Naive thymus-derived CD8-positive, alpha-beta T cell (primary cell): Measurements from ENCODE around the gene CTXND1. TPM values are rescaled to one million over a fixed set of nuclear protein-coding genes. Genes with fewer than 3 reads are reported as not detected.

ENCODE experiments used
- ATAC-seq, 2 donors: fragments of 150-1000 bp; cut with Tn5 transposase in 1 of 2; sonication (Bioruptor Pico), chemical (Tn5 transposase) in 1 of 2; 1 replicate in 1 of 2; 2 replicates in 1 of 2; pipeline ENCODE4 v1.10.0; 2021; ENCODE audit warnings: mild to moderate bottlenecking in 2 of 2, moderate library complexity in 2 of 2
- POLR2A ChIA-PET: fragments of 350-600 bp; sonication (Branson Sonifier 250); formaldehyde crosslinking; loops from one replicate; lab custom pipeline; 2021; ENCODE audit warnings: antibody characterized with exemption; lab: Charles Lee
- DNase-seq, 10 donors: peaks; one replicate each; pipeline versions ENCODE4 v3.0.0 to v3.0.0-alpha.2; 2020 to 2022
- H3K27ac Mint-ChIP-seq, 10 donors: one replicate each; pipeline ENCODE4 v1.8.0; 2020 to 2022; ENCODE audit warnings: mild to moderate bottlenecking in 10 of 10, mixed read lengths in 10 of 10, moderate library complexity in 4 of 10, inconsistent platforms in 1 of 10
- H3K27me3 Mint-ChIP-seq, 5 donors: one replicate each; pipeline ENCODE4 v1.8.0; 2021 to 2022; ENCODE audit warnings: mixed read lengths in 5 of 5
- H3K36me3 Mint-ChIP-seq, 3 donors: one replicate each; pipeline ENCODE4 v1.8.0; 2020 to 2022; ENCODE audit warnings: mixed read lengths in 3 of 3, mild to moderate bottlenecking in 2 of 3, inconsistent platforms in 1 of 3
- H3K4me1 Mint-ChIP-seq, 4 donors: one replicate each; pipeline ENCODE4 v1.8.0; 2021 to 2022; ENCODE audit warnings: mixed read lengths in 4 of 4
- H3K4me3 Mint-ChIP-seq, 10 donors: one replicate each; pipeline ENCODE4 v1.8.0; 2020 to 2022; ENCODE audit warnings: mild to moderate bottlenecking in 10 of 10, mixed read lengths in 10 of 10, moderate library complexity in 6 of 10, inconsistent platforms in 1 of 10
- H3K9me3 Mint-ChIP-seq, 9 donors: one replicate each; pipeline ENCODE4 v1.8.0; 2020 to 2022; ENCODE audit warnings: mixed read lengths in 9 of 9, mild to moderate bottlenecking in 3 of 9, inconsistent platforms in 1 of 9, moderate library complexity in 1 of 9
- polyA plus RNA-seq, 3 donors: library from polyadenylated mRNA; unstranded; fragments of 300-500 nt; fragmentation: Illumina TruSeq; gene quantifications; one replicate each; pipeline ENCODE4 v1.2.3, GENCODE V29; 2021
- total RNA-seq, 8 experiments: library from RNA in 2 of 8; stranded (reverse) in 2 of 8; gene quantifications; one replicate each; pipeline ENCODE4 v1.2.3 and lab custom pipeline; 2021 to 2026

Gene CTXND1
- total and polyA plus RNA-seq, 5 experiments from 2014 or later, result not detected

DNA sequence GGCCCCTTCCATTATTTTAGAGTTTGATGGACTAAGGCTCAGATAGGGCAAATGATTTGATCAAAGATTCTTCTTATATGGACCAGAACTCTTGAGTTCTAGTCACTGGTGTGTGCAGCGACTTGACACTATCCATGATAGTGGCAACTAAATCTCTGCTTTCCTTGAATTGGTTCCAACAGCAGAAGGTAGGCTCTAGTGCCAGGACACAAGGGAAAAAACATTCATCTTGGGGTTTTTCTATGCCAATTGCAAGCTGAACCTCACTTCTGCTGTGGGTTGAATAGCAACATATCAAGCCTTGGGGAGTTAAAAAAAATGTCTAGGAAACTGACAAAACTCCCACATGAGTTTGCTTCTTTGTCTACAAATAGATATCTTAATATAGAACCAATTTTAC lies 35.1 kb downstream of the CTXND1 start:
- no peaks in the 10 kb centered on the region for H3K4me1 Mint-ChIP-seq
- POLR2A ChIA-PET, result no interaction called here
- H3K36me3 Mint-ChIP-seq, result no peaks in the 10 kb centered on the region
- H3K27ac Mint-ChIP-seq, result no peak overlapping the region
- H3K4me3 Mint-ChIP-seq, result no peak overlapping the region
- peaks cover 9 to 31% (median 15%) of the 10 kb centered on the region in 5 donors for H3K27me3 Mint-ChIP-seq
- ATAC-seq (no peak), DNase-seq (no peak)
- no peaks in the 10 kb centered on the region for H3K9me3 Mint-ChIP-seq

DNA sequence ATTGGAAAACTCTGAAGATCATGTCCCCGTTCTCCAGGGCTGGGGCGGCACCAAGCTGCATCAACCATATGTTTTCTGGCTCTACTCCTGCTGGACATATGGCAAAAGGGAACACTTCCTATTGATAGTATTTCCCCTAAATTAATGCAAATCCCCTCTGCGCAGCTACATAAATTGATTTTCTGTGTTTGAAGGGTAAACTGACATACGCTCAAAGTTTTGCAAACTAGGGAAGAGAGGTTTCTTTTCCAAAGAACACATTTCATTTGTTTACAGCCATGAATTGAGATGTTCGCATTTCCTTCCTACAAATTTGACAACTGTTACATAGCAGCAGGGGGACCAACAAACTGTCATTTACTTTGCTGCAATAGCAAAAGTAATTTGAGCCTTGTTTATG lies 35.9 kb downstream of the CTXND1 start:
- peaks cover 9 to 31% (median 15%) of the 10 kb centered on the region in 5 donors for H3K27me3 Mint-ChIP-seq
- H3K9me3 Mint-ChIP-seq, result no peaks in the 10 kb centered on the region
- DNase-seq (no peak), ATAC-seq (no peak)
- no peaks in the 10 kb centered on the region for H3K36me3 Mint-ChIP-seq
- H3K4me1 Mint-ChIP-seq, result no peaks in the 10 kb centered on the region
- POLR2A ChIA-PET, result no interaction called here
- H3K27ac Mint-ChIP-seq, result peak overlapping the region in 1 of 10 donors; percentile 11
- no peak overlapping the region for H3K4me3 Mint-ChIP-seq

- no peaks in the 10 kb centered on the region for H3K4me1 Mint-ChIP-seq
- peaks cover 13 to 32% (median 17%) of the 10 kb centered on the region in 5 donors for H3K27me3 Mint-ChIP-seq
- no peaks in the 10 kb centered on the region for H3K9me3 Mint-ChIP-seq
- DNase-seq (no peak), ATAC-seq (no peak)
- no peak overlapping the region for H3K4me3 Mint-ChIP-seq
- no peak overlapping the region for H3K27ac Mint-ChIP-seq
- POLR2A ChIA-PET, result no interaction called here
- no peaks in the 10 kb centered on the region for H3K36me3 Mint-ChIP-seq
These were observed 37.1 kb downstream of the CTXND1 start for GRCh38 chr15:80214910-80215309.

GRCh38 chr15:80211976-80212375 lies 40.0 kb downstream of the CTXND1 start:
- H3K4me3 Mint-ChIP-seq, result no peak overlapping the region
- peaks cover 15 to 38% (median 26%) of the 10 kb centered on the region in 5 donors for H3K27me3 Mint-ChIP-seq
- no peaks in the 10 kb centered on the region for H3K4me1 Mint-ChIP-seq
- POLR2A ChIA-PET, result no interaction called here
- no peak for DNase-seq
- no peaks in the 10 kb centered on the region for H3K36me3 Mint-ChIP-seq
- ATAC-seq, result no peak
- peak overlapping the region in 1 of 10 donors; percentile 14 for H3K27ac Mint-ChIP-seq
- no peaks in the 10 kb centered on the region for H3K9me3 Mint-ChIP-seq

GRCh38 chr15:80210611-80211573 lies 41.1 kb downstream of the CTXND1 start:
- POLR2A ChIA-PET, result no interaction called here
- no peaks in the 10 kb centered on the region for H3K9me3 Mint-ChIP-seq
- no peaks in the 10 kb centered on the region for H3K4me1 Mint-ChIP-seq
- peaks cover 14 to 49% (median 27%) of the 10 kb centered on the region in 5 donors for H3K27me3 Mint-ChIP-seq
- no peak overlapping the region for H3K4me3 Mint-ChIP-seq
- DNase-seq (no peak), ATAC-seq (no peak)
- no peaks in the 10 kb centered on the region for H3K36me3 Mint-ChIP-seq
- H3K27ac Mint-ChIP-seq, result no peak overlapping the region

- ATAC-seq, result no peak
- POLR2A ChIA-PET, result no interaction called here
- Mint-ChIP-seq H3K4me3 (no peak overlapping the region), H3K27me3 (peaks cover 13 to 55% (median 23%) of the 10 kb centered on the region in 5 donors), H3K36me3 (no peaks in the 10 kb centered on the region), H3K4me1 (no peaks in the 10 kb centered on the region), H3K9me3 (no peaks in the 10 kb centered on the region), H3K27ac (no peak overlapping the region)
- DNase-seq, result no peak
These were observed 43.0 kb downstream of the CTXND1 start for GRCh38 chr15:80208758-80209734.

- Mint-ChIP-seq H3K27me3 (peaks cover 8 to 52% (median 16%) of the 10 kb centered on the region in 5 donors), H3K36me3 (no peaks in the 10 kb centered on the region), H3K9me3 (no peaks in the 10 kb centered on the region), H3K4me1 (no peaks in the 10 kb centered on the region), H3K4me3 (no peak overlapping the region), H3K27ac (no peak overlapping the region)
- ATAC-seq, result no peak
- DNase-seq, result no peak
- POLR2A ChIA-PET, result no interaction called here
These were observed 44.1 kb downstream of the CTXND1 start for GRCh38 chr15:80207887-80208286.

DNA sequence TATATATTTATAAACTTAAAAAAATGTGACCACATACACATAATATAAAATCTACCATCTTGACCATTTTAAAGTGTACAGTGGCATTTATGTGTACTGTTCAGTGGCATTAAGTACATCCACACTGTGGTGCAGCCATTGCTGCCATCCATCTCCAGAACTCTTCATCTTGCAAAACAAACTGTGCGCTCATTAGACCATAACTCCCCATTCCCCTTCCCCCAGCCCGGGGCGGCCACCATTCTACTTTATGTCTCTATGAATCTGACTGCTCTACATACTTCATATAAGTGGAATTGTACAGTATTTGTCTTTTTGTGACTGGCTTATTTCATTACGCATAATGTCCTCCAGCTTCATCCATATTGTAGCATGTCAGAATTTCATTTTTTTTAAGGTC lies 47.8 kb downstream of the CTXND1 start:
- Mint-ChIP-seq H3K9me3 (no peaks in the 10 kb centered on the region), H3K27ac (no peak overlapping the region), H3K4me1 (no peaks in the 10 kb centered on the region), H3K27me3 (peaks cover 13 to 52% (median 17%) of the 10 kb centered on the region in 5 donors), H3K4me3 (no peak overlapping the region), H3K36me3 (no peaks in the 10 kb centered on the region)
- POLR2A ChIA-PET, result no interaction called here
- DNase-seq (no peak), ATAC-seq (no peak)

DNA sequence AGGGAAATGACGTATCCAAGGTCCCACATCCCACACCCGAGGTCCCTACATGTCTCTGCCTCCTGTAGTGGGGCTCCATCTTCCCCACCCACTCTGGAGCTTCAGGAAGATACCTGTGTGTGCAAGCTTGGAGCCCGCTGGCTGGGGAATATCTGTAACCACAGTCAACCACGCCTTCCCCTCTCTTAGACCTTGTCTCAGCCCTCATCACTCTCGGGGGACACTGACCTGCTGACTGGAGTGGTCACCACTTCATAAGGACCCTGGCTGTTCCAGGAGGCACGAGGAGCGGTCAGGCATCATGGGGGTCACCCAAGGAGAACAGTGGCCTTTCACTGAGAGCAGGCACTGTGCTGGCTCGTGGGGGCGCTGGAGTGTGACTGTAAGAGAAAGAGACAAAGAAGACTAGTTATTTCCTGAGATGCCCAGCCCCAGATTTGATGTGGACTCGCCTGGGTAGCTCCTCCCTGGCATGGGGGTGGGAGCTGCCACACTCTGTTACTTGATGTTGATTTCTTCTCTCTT lies 48.6 kb downstream of the CTXND1 start:
- Mint-ChIP-seq H3K4me3 (no peak overlapping the region), H3K9me3 (no peaks in the 10 kb centered on the region), H3K27me3 (peaks cover 13 to 57% (median 18%) of the 10 kb centered on the region in 5 donors), H3K4me1 (no peaks in the 10 kb centered on the region), H3K27ac (no peak overlapping the region), H3K36me3 (no peaks in the 10 kb centered on the region)
- DNase-seq, result no peak
- POLR2A ChIA-PET, result no interaction called here
- ATAC-seq, result no peak

- no peak overlapping the region for H3K4me3 Mint-ChIP-seq
- no peak for ATAC-seq
- H3K9me3 Mint-ChIP-seq, result no peaks in the 10 kb centered on the region
- no peak overlapping the region for H3K27ac Mint-ChIP-seq
- no peaks in the 10 kb centered on the region for H3K36me3 Mint-ChIP-seq
- DNase-seq, result no peak
- H3K27me3 Mint-ChIP-seq, result peaks cover 10 to 57% (median 18%) of the 10 kb centered on the region in 5 donors
- no peaks in the 10 kb centered on the region for H3K4me1 Mint-ChIP-seq
- POLR2A ChIA-PET, result no interaction called here
These were observed 49.2 kb downstream of the CTXND1 start for GRCh38 chr15:80202641-80203360.

DNA sequence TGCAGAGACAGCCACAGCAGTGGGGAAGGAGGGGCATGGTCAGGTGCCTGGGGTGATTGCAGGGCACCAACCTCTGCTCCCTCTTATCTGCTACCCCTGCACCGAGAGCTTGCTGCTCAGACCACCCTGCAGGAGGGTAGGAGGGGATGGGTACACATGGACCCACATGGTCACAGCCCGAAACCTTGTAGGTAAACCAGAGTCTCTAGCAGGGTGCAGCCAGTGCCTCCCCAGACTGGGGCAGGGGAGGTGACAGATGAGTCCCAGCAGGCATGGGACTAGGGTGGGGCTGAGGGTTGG lies 50.0 kb downstream of the CTXND1 start:
- POLR2A ChIA-PET, result no interaction called here
- no peak overlapping the region for H3K27ac Mint-ChIP-seq
- H3K36me3 Mint-ChIP-seq, result no peaks in the 10 kb centered on the region
- H3K27me3 Mint-ChIP-seq, result peaks cover 9 to 49% (median 18%) of the 10 kb centered on the region in 5 donors
- no peaks in the 10 kb centered on the region for H3K4me1 Mint-ChIP-seq
- no peak for DNase-seq
- no peaks in the 10 kb centered on the region for H3K9me3 Mint-ChIP-seq
- no peak overlapping the region for H3K4me3 Mint-ChIP-seq
- no peak for ATAC-seq

GRCh38 chr15:80201256-80202015 lies 50.6 kb downstream of the CTXND1 start:
- H3K27me3 Mint-ChIP-seq, result peaks cover 7 to 44% (median 16%) of the 10 kb centered on the region in 5 donors
- ATAC-seq (no peak), DNase-seq (no peak)
- no peaks in the 10 kb centered on the region for H3K9me3 Mint-ChIP-seq
- no peak overlapping the region for H3K4me3 Mint-ChIP-seq
- POLR2A ChIA-PET, result no interaction called here
- no peaks in the 10 kb centered on the region for H3K4me1 Mint-ChIP-seq
- H3K27ac Mint-ChIP-seq, result no peak overlapping the region
- no peaks in the 10 kb centered on the region for H3K36me3 Mint-ChIP-seq
